ENCODE measurements around the gene HGS. TPM values are rescaled to one million over a fixed set of nuclear protein-coding genes. Genes with fewer than 3 reads are reported as not detected.

HGS gene
- total RNA-seq, 1 experiment from 2014 or later: 146 TPM

GRCh38 chr17:81719410-81720266 lies 35.8 kb downstream of the HGS start:
- no peaks in the 10 kb centered on the region for H3K4me1 ChIP-seq (replicated peaks)
- no peak overlapping the region for H3K27ac ChIP-seq
- no peak for DNase-seq (ENCODE audit: low read depth in 1 of 2, low spot score in 2 of 2)
- peaks cover 20% of the 10 kb centered on the region for H3K36me3 ChIP-seq
- H3K4me3 ChIP-seq: no peak overlapping the region
- H3K27me3 ChIP-seq (replicated peaks): peaks cover 15% of the 10 kb centered on the region
- 0 out of 2 replicates have a peak, but pooled peaks cover 2% of the 10 kb centered on the region for H3K9me3 ChIP-seq (replicated peaks)

- Histone ChIP-seq H3K36me3 (peaks cover 13% of the 10 kb centered on the region), H3K4me3 (no peak overlapping the region), H3K9me3 (replicated peaks) (0 out of 2 replicates have a peak, but pooled peaks cover 2% of the 10 kb centered on the region), H3K4me1 (replicated peaks) (no peaks in the 10 kb centered on the region), H3K27ac (no peak overlapping the region), H3K27me3 (replicated peaks) (peaks cover 15% of the 10 kb centered on the region)
- DNase-seq (ENCODE audit: low read depth in 1 of 2, low spot score in 2 of 2): no peak
Measured at GRCh38 chr17:81720267-81721071, 36.7 kb downstream of the HGS start.

GRCh38 chr17:81722184-81723120 lies 38.6 kb downstream of the HGS start:
- no peaks in the 10 kb centered on the region for H3K4me1 ChIP-seq (replicated peaks)
- peaks cover 13% of the 10 kb centered on the region for H3K36me3 ChIP-seq
- no peak overlapping the region for H3K4me3 ChIP-seq
- no peak for DNase-seq (ENCODE audit: low read depth in 1 of 2, low spot score in 2 of 2)
- 0 out of 2 replicates have a peak, but pooled peaks cover 2% of the 10 kb centered on the region for H3K9me3 ChIP-seq (replicated peaks)
- H3K27me3 ChIP-seq (replicated peaks): peaks cover 15% of the 10 kb centered on the region
- no peak overlapping the region for H3K27ac ChIP-seq

- H3K27ac ChIP-seq: no peak overlapping the region
- H3K27me3 ChIP-seq (replicated peaks): peaks cover 15% of the 10 kb centered on the region
- DNase-seq (ENCODE audit: low read depth in 1 of 2, low spot score in 2 of 2): no peak
- H3K9me3 ChIP-seq (replicated peaks): 0 out of 2 replicates have a peak, but pooled peaks cover 2% of the 10 kb centered on the region
- H3K36me3 ChIP-seq: no peaks in the 10 kb centered on the region; the same call in 1 of the 2 replicates
- no peaks in the 10 kb centered on the region for H3K4me1 ChIP-seq (replicated peaks)
- H3K4me3 ChIP-seq: no peak overlapping the region
Measured at GRCh38 chr17:81723651-81724209, 39.9 kb downstream of the HGS start.

- no peak overlapping the region for H3K4me3 ChIP-seq
- DNase-seq (ENCODE audit: low read depth in 1 of 2, low spot score in 2 of 2): no peak
- H3K27ac ChIP-seq: no peak overlapping the region
- H3K9me3 ChIP-seq (replicated peaks): 0 out of 2 replicates have a peak, but pooled peaks cover 2% of the 10 kb centered on the region
- H3K36me3 ChIP-seq: no peaks in the 10 kb centered on the region
- peaks cover 15% of the 10 kb centered on the region for H3K27me3 ChIP-seq (replicated peaks)
- no peaks in the 10 kb centered on the region for H3K4me1 ChIP-seq (replicated peaks)
Measured at GRCh38 chr17:81725439-81725838, 41.6 kb downstream of the HGS start.

- 0 out of 2 replicates have a peak, but pooled peaks cover 2% of the 10 kb centered on the region for H3K9me3 ChIP-seq (replicated peaks)
- 0 out of 2 replicates have a peak, but pooled peaks cover 4% of the 10 kb centered on the region for H3K4me1 ChIP-seq (replicated peaks)
- no peaks in the 10 kb centered on the region for H3K36me3 ChIP-seq
- H3K27ac ChIP-seq: no peak overlapping the region
- no peak for DNase-seq (ENCODE audit: low read depth in 1 of 2, low spot score in 2 of 2)
- H3K4me3 ChIP-seq: no peak overlapping the region
- H3K27me3 ChIP-seq (replicated peaks): peaks cover 15% of the 10 kb centered on the region
Measured at GRCh38 chr17:81726004-81726403, 42.2 kb downstream of the HGS start.

- DNase-seq (ENCODE audit: low read depth in 1 of 2, low spot score in 2 of 2): no peak
- Histone ChIP-seq H3K27ac (no peak overlapping the region), H3K4me1 (replicated peaks) (peaks cover 10% of the 10 kb centered on the region; the same call in 1 of the 2 replicates)
Measured at GRCh38 chr17:81727324-81728031, 43.7 kb downstream of the HGS start.

GRCh38 chr17:81733507-81734404 lies 49.9 kb downstream of the HGS start:
- Histone ChIP-seq H3K27me3 (replicated peaks) (peaks cover 15% of the 10 kb centered on the region), H3K27ac (no peak overlapping the region), H3K36me3 (no peaks in the 10 kb centered on the region), H3K4me3 (no peak overlapping the region), H3K4me1 (replicated peaks) (peaks cover 17% of the 10 kb centered on the region; the same call in 1 of the 2 replicates), H3K9me3 (replicated peaks) (no peaks in the 10 kb centered on the region)
- peak; percentile 67 to 87 for DNase-seq (ENCODE audit: low read depth in 1 of 2, low spot score in 2 of 2)

More at GRCh38 chr17:81727324-81728031, 43.7 kb downstream of the HGS start:
- Histone ChIP-seq H3K27me3 (replicated peaks) (peaks cover 15% of the 10 kb centered on the region), H3K9me3 (replicated peaks) (no peaks in the 10 kb centered on the region), H3K36me3 (no peaks in the 10 kb centered on the region), H3K4me3 (no peak overlapping the region)

GRCh38 chr17:81734405-81735263 lies 50.8 kb downstream of the HGS start:
- H3K9me3 ChIP-seq (replicated peaks): no peaks in the 10 kb centered on the region
- H3K36me3 ChIP-seq: no peaks in the 10 kb centered on the region
- H3K27me3 ChIP-seq (replicated peaks): peaks cover 15% of the 10 kb centered on the region
- peaks cover 17% of the 10 kb centered on the region; the same call in 1 of the 2 replicates for H3K4me1 ChIP-seq (replicated peaks)
- DNase-seq (ENCODE audit: low read depth in 1 of 2, low spot score in 2 of 2): no peak
- H3K4me3 ChIP-seq: no peak overlapping the region
- H3K27ac ChIP-seq: no peak overlapping the region

GRCh38 chr17:81735264-81736102 lies 51.7 kb downstream of the HGS start:
- Histone ChIP-seq H3K4me3 (no peak overlapping the region), H3K27ac (no peak overlapping the region), H3K9me3 (replicated peaks) (no peaks in the 10 kb centered on the region), H3K4me1 (replicated peaks) (peaks cover 17% of the 10 kb centered on the region; the same call in 1 of the 2 replicates), H3K36me3 (no peaks in the 10 kb centered on the region), H3K27me3 (replicated peaks) (peaks cover 15% of the 10 kb centered on the region)
- DNase-seq (ENCODE audit: low read depth in 1 of 2, low spot score in 2 of 2): no peak
